Heart left ventricle (tissue), 13 donors: ENCODE data around the gene SLC4A4.

Experiments
- CTCF ChIP-seq, 12 donors: fragments of 200-600 bp; sonication (generic) in 4 of 12; IDR thresholded peaks; one replicate each; pipeline versions ENCODE4 v1.5.0 to v1.8.0; 2018 to 2022; ENCODE audit warnings: antibody characterized with exemption in 12 of 12, mild to moderate bottlenecking in 5 of 12
- POLR2A ChIP-seq, 2 donors: fragments of 450-650 bp; IDR thresholded peaks; one replicate each; pipeline ENCODE4 v1.6.1; 2017; ENCODE audit warnings: antibody characterized with exemption in 2 of 2, mild to moderate bottlenecking in 2 of 2, moderate library complexity in 2 of 2
- donor health status: ischemic (EF 13 %, LVEDD 7.1; RV severe dilation, severe dysfunction).
- donor health status: DM: no; HTN: yes; CAD: no.
- donor health status: DM: no; HTN: no; CAD: no.
- donor health status: ischemic (EF 25% LVEDD 6.9; RV normal size, moderate dysfunction).
- donor health status: ischemic (EF 25% LVEDD 5.7; RV mildly dilated, moderate dysfunction).
- donor health status: ischemic (EF 35%, LVEDD 5.7; RV mildly dilated, moderate dysfunction).
- donor health status: nonischemic (EF 11% LVEDD 7.7; RV severe dilation, severe dysfunction).
- donor health status: DM: yes; HTN: yes; CAD: no.
- donor health status: PGD.
- donor health status: ischemic (EF 29% LVEDD 5.4; RV normal size, mild dysfunction).
- donor health status: nonischemic (EF 23%, LVEDD 6.1; RV moderate dilation, normal function).

- TF ChIP-seq POLR2A (IDR thresholded peaks at IDR 0.05) = no peak
- TF ChIP-seq CTCF (IDR thresholded peaks at IDR 0.05) = no peak
Measured at GRCh38 chr4:71290476-71290875, 48.3 kb upstream of the SLC4A4 start.
